Gastrocnemius medialis (tissue), 4 donors: ENCODE results near the gene UNC5A.

Experiments used
- CTCF ChIP-seq, 5 experiments: fragments of 450-650 bp in 3 of 5; fragments of 200-600 bp in 2 of 5; sonication (generic) in 2 of 5; IDR thresholded peaks in 4 of 5; conservative IDR thresholded peaks in 1 of 5; 1 replicate in 4 of 5; 2 replicates in 1 of 5; pipeline ENCODE4 v1.5.1; 2016 to 2019; ENCODE audit warnings: antibody characterized with exemption in 5 of 5, mild to moderate bottlenecking in 3 of 5, moderate library complexity in 3 of 5
- POLR2A ChIP-seq, 2 donors: fragments of 450-650 bp; IDR thresholded peaks; one replicate each; pipeline ENCODE4 v1.6.1; 2017; ENCODE audit warnings: antibody characterized with exemption in 2 of 2, mild to moderate bottlenecking in 2 of 2, moderate library complexity in 2 of 2

- no peak for TF ChIP-seq CTCF (IDR thresholded peaks at IDR 0.05 in 4 of 5, conservative IDR thresholded peaks at IDR 0.05 in 1 of 5)
- no peak for TF ChIP-seq POLR2A (IDR thresholded peaks at IDR 0.05)
These were observed 25.6 kb downstream of the UNC5A start for GRCh38 chr5:176835918-176836317.
